GM03348 (cell line): ENCODE data around the gene PTPRN2.

ENCODE experiments used
- DNase-seq: peaks from one replicate; pipeline ENCODE4 v3.0.0; 2012; ENCODE audit warnings: low spot score

The PTPRN2 gene

DNA sequence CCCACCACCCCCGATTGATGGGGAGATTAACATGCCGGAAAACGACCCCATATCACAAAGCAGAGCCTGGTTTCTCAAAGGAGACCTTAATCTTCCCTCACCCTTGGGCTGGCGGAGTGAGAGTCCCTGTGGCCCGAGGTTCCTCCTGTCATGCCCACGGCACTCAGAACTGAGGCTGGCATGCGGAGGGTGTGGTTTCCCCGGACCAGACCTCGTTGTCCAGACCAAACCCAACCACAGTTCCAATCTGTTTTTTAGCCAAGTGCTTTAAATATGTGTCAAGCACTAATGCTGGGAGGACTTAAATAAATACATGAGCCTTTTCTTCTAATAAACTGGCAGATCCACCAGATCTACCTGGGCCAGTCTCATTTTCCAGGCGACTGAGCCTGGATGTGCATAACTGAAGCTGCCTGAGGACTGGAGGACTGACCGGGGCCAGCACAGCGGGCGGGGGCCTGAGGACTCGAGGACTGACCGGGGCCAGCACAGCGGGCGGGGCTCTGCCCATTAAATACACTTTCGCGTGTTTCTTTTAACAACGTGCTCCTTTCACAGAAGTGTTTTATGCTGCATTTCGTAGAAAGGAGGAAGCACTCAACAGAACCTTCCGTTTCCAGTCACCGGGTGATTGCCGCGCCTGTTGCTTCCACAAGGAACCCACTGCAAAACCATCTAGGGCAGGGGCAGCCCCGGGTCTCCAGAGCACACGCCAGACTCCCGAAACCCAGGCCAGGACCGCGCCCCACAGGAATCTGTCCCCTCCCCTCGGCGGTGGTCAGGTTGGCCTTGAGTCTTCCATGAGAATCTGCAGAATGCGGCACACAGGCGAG is 334.6 kb downstream of the PTPRN2 start:
- no peak for DNase-seq

DNA sequence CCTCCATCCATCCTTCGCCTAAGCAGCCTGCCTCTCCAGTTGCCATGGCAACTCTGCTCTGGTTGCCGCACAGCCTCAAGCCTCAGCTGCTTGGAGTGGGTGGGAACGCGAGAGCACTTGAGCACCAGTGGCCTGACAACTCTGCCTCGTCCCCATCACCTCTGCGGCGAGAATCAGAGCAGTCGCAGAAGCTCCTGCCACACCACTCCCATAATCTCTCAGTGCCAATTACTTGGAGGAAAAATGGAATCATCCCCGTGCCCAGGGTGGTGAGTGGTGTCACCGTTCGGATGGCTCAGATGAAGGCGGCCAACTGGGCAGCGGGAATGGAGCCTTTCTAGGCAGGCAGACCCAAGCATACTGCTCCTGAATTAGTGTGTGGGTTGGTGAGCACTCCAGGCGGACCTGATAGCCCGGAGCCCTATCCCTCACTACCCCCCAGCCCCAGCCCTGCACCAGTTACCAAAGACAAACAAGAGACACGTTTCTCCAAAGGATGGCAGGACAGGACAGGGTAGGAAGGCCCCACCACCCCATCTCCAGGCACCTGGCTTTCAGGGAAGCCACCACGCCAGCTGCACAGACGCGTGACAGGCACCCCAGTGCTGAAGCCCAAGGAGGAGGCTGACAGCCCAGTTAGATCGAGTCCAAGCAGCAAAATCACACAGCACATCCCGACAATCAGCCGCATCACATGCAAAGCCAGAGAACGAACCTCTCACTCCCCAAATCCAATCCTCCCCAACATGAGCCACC is 335.4 kb downstream of the PTPRN2 start:
- DNase-seq, result no peak

DNA sequence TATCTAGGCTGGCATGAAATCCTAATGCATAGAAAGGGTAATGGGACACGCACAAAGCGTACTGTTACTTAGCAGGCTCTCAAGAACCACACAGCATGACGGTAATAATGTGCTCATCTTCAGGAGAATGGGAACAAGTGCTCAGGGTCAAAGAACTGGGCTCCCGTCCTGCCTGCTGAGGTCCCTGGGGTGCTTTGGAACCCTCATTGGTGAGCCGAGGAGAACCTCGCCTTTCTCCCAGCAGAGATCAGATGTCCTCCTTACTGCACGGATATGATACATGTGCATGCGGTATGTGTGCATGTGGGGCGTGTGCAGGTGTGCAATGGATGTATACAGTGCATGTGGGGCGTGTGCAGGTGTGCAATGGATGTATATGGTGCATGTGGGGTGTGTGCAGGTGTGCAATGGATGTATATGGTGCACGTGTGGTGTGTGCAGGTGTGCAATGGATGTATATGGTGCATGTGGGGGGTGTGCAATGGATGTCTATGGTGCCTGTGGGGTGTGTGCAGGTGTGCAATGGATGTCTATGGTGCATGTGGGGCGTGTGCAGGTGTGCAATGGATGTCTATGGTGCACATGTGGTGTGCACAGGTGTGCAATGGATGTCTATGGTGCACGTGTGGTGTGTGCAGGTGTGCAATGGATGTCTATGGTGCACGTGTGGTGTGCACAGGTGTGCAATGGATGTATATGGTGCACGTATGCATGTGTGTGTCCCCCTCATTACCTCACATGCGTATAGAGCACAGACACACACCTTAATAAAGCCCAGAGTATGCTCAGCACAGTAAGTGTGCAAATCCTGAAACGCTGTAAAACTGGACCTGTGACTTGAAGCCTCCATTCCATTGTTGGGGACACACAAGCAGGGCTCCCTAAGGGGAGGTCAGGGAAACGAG is 336.3 kb downstream of the PTPRN2 start:
- no peak for DNase-seq

DNA sequence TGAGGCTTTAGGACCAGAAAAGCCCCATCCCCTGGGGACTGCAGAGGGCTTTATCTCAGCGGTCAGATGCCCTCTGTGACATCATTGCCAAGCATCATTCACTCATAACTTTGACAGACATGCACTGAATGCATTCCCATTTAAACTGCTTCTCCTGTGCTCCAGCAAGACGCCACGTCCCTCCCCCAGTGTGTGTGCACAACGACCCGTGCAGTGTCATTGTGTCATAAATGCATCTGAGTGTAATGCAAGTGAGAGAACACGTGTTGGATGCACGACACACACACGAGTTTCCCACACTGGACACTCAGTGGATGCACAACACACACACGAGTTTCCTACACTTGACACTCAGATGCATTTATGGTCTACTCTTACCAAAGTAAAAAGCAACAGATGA is 337.9 kb downstream of the PTPRN2 start:
- DNase-seq, result no peak

DNA sequence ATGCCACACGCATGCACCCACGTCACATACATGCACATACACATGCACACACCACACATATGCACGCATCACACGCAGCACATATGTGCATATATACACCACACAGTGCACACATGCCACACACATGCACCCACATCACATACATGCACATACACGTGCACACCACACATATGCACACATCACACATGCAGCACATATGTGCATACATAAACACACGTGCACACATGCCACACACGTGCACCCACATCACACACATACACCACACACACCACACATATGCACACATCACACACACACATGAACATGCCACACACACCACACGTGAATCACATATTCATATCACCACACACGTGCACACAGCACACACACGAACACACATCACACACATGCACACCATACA is 338.8 kb downstream of the PTPRN2 start:
- no peak for DNase-seq

DNA sequence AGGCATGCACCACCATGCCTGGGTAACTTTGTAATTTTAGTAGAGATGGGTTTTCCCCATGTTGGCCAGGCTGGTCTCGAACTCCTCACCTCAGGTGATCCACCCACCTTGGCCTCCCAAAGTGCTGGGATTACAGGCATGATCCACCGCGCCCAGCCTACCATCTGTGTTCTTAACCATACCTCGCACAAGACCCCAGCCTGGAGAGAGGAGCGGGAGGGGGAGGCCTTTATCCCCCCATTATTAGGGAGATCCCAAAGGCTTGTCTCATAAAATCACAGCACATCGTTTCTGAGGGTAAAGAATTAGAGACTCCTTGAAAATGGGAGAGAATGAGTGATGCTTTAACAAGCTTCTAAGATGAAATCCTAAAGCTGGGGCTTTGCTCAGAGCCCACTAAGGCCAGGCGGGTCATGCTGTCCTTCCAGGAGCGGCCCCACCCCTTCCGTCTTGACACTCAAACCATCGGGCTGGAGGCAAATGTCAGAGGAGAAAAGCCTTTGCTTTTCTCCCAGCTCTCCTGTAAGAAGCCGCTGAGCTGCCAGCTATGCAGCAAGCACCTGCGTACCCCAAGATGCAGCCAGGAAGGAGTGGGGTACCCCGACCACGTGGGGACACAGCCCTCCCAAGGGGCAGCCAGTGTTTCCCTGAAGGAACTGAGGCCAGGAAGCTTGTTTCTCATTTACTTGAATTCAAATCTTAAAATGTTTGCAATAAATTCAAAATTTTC is 339.7 kb downstream of the PTPRN2 start:
- no peak for DNase-seq

DNA sequence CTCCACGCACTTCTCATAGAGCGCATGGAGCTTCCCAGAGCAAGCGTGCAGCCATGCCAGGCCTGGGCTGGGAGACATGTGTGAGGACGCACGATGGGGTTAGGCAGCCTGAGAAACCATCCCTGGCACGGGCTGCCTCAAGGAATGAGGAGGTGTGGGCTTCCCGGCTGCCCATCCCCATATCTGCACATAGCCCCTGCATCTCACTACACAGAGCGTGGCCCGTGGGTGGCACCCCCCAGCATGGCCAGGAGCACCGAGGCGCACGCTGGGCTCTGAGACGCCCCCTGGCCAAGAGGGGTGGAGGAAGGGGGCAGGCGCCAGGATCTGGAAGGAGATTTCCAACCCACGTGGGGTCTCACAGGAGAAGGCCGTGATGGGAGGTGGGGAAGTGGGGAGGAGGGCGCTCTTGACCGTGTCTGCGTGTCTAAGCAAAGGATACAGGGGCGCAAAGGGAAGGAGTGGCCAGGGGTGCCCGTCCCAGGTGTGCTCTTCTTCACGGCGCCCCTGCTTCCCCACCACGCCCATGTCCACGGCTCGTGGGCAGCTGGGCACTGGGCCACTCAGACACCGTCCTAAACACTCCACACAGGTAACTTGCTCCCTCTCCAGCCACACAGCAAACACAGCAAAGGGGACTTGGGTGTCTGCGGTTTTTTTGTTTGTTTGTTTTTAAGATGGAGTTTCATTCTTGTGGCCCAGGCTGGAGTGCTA is 340.5 kb downstream of the PTPRN2 start:
- no peak for DNase-seq

DNA sequence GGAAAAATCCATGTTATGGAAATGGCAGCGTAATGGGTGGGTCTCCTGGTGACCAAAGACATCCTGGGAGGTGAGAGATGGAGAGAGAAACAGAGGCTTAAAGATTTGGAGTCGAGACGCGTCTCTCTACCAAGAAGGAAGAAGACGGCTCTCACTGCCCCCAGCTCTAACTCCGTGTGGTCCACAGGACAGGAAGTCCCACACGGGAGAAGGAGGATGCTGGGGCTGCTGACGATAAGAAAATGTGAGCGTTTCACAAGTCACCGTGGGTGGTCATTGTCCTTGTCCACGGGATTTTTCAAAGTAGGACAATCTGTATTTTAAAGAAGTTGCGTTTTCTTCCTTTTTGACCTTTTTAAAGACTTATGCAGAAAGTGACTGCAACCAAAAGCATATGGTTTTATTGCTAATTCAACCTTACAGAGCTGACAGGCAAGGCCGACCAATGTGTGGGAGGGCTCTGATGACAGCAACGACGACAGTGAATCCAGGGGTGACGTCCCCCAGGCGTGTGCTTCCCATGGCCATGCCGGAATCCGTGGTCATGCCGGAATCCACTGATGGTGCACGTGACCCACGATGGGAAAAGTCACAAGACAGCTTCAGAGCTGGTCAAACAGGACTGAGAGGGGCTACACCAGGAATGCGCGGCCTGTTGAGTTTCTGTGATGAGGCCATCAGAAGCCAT is 341.2 kb downstream of the PTPRN2 start:
- DNase-seq, result no peak

DNA sequence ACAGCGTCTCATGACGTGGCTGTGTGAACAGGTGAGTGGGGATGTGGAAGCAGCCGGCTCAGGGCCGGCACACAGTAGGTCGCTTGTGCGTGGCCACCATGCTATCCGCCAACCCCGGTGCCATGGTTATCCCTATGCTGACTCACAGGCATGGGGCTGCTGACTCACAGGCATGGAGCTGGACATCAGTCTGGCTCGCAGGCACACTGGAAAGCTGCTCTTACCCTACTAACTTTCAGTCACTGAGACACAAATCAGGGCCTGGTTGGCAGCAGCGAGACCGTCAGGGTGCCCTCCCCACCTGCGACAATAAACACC is 341.9 kb downstream of the PTPRN2 start:
- DNase-seq, result peak; percentile 6

DNA sequence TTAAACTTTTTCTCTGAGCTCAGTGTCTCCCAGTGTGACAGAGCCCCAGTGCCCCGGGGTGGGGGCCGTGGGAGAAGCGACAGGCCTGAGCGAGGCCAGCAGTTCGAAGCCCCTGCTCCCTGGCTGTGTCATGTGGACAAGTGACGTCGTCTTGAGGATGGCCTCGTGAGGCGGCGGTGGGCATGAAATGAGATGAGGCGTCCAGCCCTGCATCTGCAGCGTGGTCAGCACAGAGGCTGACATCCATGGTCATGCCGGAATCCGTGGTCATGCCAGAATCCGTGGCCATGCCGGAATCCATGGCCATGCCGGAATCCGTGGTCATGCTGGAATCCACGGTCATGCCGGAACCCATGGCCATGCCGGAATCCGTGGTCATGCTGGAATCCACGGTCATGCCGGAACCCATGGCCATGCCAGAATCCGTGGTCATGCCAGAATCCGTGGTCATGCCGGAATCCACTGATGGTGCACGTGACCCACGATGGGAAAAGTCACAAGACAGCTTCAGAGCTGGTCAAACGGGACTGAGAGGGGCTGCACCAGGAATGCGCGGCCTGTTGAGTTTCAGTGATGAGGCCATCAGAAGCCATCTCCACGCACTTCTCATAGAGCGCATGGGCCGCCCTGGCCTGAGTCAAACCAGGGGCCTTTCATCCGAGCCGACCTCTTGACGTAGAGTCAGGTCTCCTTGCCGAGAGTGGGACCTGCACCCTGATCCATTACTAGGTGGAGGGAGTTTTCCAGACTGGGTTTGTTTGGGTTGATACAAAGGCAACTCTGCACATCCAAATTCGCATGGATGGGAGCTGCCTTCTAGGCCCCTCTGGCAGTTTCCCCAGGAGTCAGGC is 342.5 kb downstream of the PTPRN2 start:
- peak; percentile 5 for DNase-seq

DNA sequence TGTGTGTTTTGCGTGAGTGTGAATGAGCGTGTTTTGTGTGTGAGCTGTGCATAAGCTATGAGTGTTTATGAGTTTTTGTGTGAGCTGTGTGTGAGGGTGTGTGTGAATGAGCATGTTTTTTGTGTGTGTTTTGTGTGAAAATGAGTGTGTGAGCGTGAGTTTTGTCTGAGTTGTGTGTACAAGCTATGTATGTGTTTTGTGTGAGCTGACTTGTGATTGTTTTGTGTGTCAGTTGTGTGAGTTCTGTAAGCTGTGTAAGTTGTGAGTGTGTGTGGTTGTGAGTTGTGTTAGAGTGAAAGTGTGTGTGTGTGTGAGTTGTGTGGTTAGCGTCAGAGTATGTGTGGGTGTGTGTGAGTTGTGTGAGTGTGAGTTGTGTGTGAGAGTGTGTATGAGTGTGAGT is 343.2 kb downstream of the PTPRN2 start:
- DNase-seq, result no peak

DNA sequence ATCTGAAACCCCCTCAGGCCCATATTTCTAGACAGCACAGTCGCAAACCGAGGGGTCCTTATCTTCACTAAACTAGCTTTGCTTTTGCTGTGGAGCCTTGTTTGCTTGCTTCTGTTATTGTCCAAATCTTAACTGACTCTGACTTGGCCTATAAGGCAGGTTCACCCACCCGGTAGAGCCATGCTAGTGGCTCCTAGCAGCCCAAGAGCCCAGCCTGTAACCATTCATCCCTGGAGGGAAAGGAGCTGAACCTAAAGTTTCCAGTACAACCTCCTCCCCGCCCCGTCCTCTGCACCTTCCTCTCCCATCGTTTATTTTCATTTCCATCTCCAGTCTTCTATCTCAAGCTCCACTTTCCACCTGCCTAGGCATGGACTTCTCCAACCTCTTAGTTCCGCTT is 345.7 kb downstream of the PTPRN2 start:
- no peak for DNase-seq

DNA sequence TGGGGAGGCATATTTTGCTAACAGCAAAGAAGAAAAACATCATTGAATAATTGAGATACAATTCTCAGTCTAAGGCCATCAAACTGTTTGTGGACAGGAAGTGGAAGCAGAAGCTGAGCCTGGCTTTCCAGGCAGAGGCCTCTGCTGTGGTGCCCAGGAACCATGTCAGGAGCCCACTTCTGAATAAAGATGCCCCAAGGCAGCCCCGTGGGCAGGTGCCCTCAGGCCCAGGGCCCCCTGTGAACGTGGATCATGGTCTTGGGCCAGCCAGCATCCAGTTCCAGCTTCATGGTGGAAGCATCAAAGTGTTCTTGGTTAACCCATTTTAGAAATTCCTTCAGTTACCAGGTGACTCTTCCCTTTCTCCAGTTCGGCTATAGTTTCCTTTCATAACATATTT is 346.8 kb downstream of the PTPRN2 start:
- DNase-seq, result no peak

DNA sequence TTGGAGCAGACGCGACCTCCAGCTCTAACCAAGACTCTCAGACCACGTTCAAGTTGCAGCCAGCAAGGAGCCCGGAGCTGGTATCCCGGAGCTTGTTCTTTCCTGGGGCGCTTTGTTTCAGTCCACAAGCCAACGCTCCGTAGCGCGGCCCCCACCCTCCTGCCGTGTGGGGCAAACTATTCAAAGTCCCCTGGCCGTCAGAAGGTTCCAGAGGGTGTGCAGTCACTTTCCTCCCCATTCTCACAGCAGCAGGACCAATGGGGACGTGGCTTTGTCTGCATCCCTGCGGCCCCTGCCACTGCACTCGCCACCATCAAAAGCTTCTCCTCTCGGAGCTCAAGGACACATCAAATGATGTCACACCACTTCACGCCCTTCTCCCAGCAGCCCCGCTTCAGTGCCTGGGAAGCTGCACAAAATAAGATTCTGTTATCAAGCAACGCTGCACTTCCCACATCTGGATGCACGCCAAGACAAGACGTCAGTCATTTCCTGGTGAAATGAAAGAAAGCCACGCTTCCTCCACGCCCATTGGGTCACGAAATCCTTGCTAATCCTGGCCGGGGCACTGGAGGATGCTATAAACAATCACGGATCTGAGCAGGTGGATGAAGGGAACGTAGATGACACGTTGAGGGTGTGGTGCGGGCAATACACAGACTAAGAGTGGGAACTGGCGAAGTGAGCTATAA is 348.2 kb downstream of the PTPRN2 start:
- no peak for DNase-seq

DNA sequence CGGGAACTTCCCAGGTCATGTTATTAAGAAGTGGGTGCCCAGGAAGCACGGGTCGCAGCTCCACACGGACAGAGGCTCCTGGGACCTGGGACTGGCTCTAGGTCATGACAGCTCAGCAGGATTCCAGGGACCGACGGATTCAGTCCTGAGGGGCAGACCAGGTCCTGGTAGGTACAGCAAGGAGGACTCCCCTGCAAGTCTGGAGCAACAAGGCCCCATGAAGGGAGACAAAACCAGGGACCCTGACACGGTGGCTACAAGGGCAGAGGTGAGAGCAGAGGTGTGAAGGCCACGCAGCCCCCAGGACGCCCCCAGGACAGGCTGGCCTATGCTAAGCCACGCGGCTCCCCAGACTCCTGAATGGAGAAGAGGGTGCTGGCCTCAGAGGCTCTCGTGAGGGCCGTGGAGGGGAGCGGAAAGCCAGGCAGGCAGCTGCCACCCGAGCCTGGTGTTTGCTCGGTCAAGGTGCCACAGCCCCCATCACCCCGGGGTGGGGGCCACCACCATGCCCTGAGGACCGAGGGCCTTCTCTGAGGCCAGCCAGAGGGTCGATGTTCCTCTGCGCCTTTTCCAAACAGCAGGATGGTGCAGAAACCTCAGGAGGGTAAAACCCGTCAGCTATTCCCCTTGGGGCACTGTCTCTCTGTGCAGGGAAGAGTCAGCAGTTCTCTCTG is 348.9 kb downstream of the PTPRN2 start:
- no peak for DNase-seq

DNA sequence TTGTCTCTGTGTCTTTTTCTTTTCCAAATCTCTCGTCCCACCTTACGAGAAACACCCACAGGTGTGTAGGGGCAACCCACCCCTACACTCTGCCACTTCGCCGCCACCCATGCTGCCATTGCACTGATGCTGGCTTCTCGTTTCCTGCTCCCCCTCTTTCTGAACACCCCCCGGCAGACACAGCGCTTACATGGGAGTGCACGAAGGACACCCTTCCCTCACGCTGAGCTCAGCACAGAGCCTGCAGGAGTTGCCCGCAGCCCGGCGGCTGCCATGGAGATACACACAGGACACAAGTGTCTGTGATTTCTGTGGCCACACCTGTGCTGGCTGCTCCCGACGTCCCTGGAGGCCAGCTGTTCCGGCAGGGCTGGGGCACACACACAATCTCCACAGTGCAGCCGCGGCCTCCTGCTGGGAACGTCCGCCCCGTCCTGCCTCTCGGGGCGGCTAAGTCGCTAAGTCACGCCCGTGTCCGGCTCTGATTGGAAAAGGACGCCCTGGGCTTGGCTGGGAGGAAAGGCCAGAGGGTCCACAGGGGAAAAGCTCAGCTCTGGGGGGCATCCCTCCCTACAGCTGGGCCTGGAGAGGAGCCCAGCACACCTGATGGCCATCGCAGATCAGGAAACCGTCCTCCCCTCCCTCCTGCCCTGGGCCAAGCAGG is 349.8 kb downstream of the PTPRN2 start:
- DNase-seq, result no peak

DNA sequence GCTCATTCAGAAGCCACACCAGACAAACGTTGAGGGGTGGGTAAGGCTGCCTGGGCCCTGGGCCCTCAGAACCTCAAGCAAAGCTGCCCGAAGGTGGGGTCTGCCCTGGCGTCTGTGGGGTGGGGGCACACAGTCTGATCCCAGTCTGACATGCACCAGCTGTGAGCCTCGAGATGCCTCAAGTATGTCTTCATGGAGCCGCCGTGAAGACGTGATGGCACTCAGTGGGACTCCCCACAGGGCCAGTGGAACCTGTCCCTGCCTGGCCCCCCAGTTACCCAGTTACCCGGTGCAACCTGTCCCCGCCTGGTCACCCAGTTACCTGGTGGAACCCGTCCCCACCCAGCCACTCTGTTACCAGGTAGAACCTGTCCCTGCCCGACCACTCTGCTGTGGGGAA is 351.2 kb downstream of the PTPRN2 start:
- no peak for DNase-seq

DNA sequence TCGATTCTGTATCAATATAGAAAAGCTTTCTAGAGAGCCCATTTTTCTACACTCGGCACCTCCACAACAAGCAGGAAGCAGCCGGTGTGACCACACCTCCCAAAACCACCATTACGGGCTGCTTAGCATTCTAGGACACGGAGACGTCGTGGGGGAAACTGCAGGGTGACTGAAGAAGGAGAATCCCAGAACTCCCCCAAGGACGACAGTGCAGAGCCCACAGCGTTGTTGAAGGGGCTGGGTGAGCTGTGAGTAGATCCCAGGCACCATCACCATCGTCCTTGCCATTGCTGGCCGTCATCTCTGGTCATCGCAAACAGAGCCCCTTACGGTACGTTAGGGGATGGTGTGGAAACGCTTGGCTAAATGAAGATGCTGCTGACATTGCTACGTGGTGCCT is 351.8 kb downstream of the PTPRN2 start:
- DNase-seq, result no peak
